Stomach smooth muscle (tissue), 2 donors: ENCODE data around the gene GALNT9.
"Not testable (repeated sequence)": the region's sequence is repeated elsewhere in the genome, so short reads cannot be mapped to it uniquely, and the experiment has no call there.

ENCODE experiments used
- H3K27ac ChIP-seq: one replicate; pipeline ENCODE4 v1.7.0; 2013; ENCODE audit warnings: mild to moderate bottlenecking, low read length, inconsistent platforms
- H3K27me3 ChIP-seq, 2 donors: one replicate each; pipeline ENCODE4 v1.7.0; 2013; ENCODE audit warnings: low read length in 2 of 2; ENCODE audit not compliant: insufficient read depth in 2 of 2, control insufficient read depth in 1 of 2
- H3K36me3 ChIP-seq, 2 donors: one replicate each; pipeline ENCODE4 v1.7.0; 2013; ENCODE audit warnings: low read length in 2 of 2; ENCODE audit not compliant: control insufficient read depth in 2 of 2, insufficient read depth in 2 of 2
- H3K4me1 ChIP-seq: one replicate; pipeline ENCODE4 v1.7.0; 2013; ENCODE audit warnings: low read length; ENCODE audit not compliant: control insufficient read depth, insufficient read depth
- H3K4me3 ChIP-seq, 2 donors: one replicate each; pipeline ENCODE4 v1.7.0; 2013; ENCODE audit warnings: low read length in 2 of 2
- H3K9ac ChIP-seq, 2 donors: one replicate each; pipeline ENCODE4 v1.7.0; 2013; ENCODE audit warnings: low read length in 2 of 2, mild to moderate bottlenecking in 1 of 2
- H3K9me3 ChIP-seq, 2 donors: one replicate each; pipeline ENCODE4 v1.7.0; 2013; ENCODE audit warnings: low read length in 2 of 2; ENCODE audit not compliant: control insufficient read depth in 2 of 2
- donor health status: healthy.
- donor health status: Pancreatic carcinoma.

The GALNT9 gene

GRCh38 chr12:132245521-132246101, 83.8 kb downstream of the GALNT9 start:
- no peak overlapping the region for H3K4me3 ChIP-seq

GRCh38 chr12:132244724-132245295, 84.6 kb downstream of the GALNT9 start:
- no peak overlapping the region for H3K27ac ChIP-seq
- H3K4me1 ChIP-seq = no peaks in the 10 kb centered on the region
- no peaks in the 10 kb centered on the region for H3K36me3 ChIP-seq
- H3K9me3 ChIP-seq = no peaks in the 10 kb centered on the region
- H3K27me3 ChIP-seq = peaks cover 6 to 9% of the 10 kb centered on the region in 2 donors
- no peak overlapping the region for H3K4me3 ChIP-seq
- H3K9ac ChIP-seq = no peak overlapping the region

More at GRCh38 chr12:132245521-132246101, 83.8 kb downstream of the GALNT9 start:
- no peaks in the 10 kb centered on the region for H3K4me1 ChIP-seq
- H3K27me3 ChIP-seq = peaks cover 0 to 9% of the 10 kb centered on the region in 2 donors
- no peaks in the 10 kb centered on the region for H3K9me3 ChIP-seq
- no peak overlapping the region for H3K27ac ChIP-seq
- no peak overlapping the region for H3K9ac ChIP-seq
- H3K36me3 ChIP-seq = no peaks in the 10 kb centered on the region

- no peaks in the 10 kb centered on the region for H3K4me1 ChIP-seq
- H3K27ac ChIP-seq = no peak overlapping the region
- H3K27me3 ChIP-seq = peaks cover 7 to 8% of the 10 kb centered on the region in 2 donors
- H3K36me3 ChIP-seq = no peaks in the 10 kb centered on the region
- H3K9ac ChIP-seq = no peak overlapping the region
- H3K9me3 ChIP-seq = no peaks in the 10 kb centered on the region
- H3K4me3 ChIP-seq = no peak overlapping the region
Observed at GRCh38 chr12:132243596-132244310, 85.6 kb downstream of the GALNT9 start.

GRCh38 chr12:132243171-132243570, 86.2 kb downstream of the GALNT9 start:
- not testable (repeated sequence) for H3K27me3 ChIP-seq, H3K9me3 ChIP-seq, H3K4me1 ChIP-seq, H3K36me3 ChIP-seq, H3K4me3 ChIP-seq, H3K27ac ChIP-seq, H3K9ac ChIP-seq

GRCh38 chr12:132240669-132241007, 88.8 kb downstream of the GALNT9 start:
- not testable (repeated sequence) for H3K9me3 ChIP-seq, H3K27me3 ChIP-seq, H3K4me3 ChIP-seq, H3K9ac ChIP-seq, H3K36me3 ChIP-seq, H3K27ac ChIP-seq, H3K4me1 ChIP-seq

- H3K9me3 ChIP-seq = no peaks in the 10 kb centered on the region
- no peaks in the 10 kb centered on the region for H3K4me1 ChIP-seq
- peaks cover 7 to 8% of the 10 kb centered on the region in 2 donors for H3K27me3 ChIP-seq
- no peaks in the 10 kb centered on the region for H3K36me3 ChIP-seq
- no peak overlapping the region for H3K9ac ChIP-seq
- no peak overlapping the region for H3K4me3 ChIP-seq
- no peak overlapping the region for H3K27ac ChIP-seq
Observed at GRCh38 chr12:132239796-132240668, 89.4 kb downstream of the GALNT9 start.

- H3K27me3 ChIP-seq = peaks cover 7 to 8% of the 10 kb centered on the region in 2 donors
- H3K4me3 ChIP-seq = no peak overlapping the region
- no peak overlapping the region for H3K9ac ChIP-seq
- H3K27ac ChIP-seq = no peak overlapping the region
- no peaks in the 10 kb centered on the region for H3K36me3 ChIP-seq
- no peaks in the 10 kb centered on the region for H3K4me1 ChIP-seq
- H3K9me3 ChIP-seq = no peaks in the 10 kb centered on the region
Observed at GRCh38 chr12:132239392-132239791, 90.0 kb downstream of the GALNT9 start.

- Histone ChIP-seq H3K27ac (no peak overlapping the region), H3K27me3 (peaks cover 7 to 8% of the 10 kb centered on the region in 2 donors), H3K4me3 (no peak overlapping the region), H3K9me3 (no peaks in the 10 kb centered on the region), H3K4me1 (no peaks in the 10 kb centered on the region), H3K36me3 (no peaks in the 10 kb centered on the region), H3K9ac (no peak overlapping the region)
Observed at GRCh38 chr12:132238884-132239283, 90.5 kb downstream of the GALNT9 start.

GRCh38 chr12:132238488-132238854, 90.9 kb downstream of the GALNT9 start:
- Histone ChIP-seq H3K9ac (no peak overlapping the region), H3K9me3 (no peaks in the 10 kb centered on the region), H3K27ac (no peak overlapping the region), H3K27me3 (peaks cover 3 to 8% of the 10 kb centered on the region in 2 donors), H3K4me3 (no peak overlapping the region), H3K4me1 (no peaks in the 10 kb centered on the region), H3K36me3 (no peaks in the 10 kb centered on the region)

- H3K4me3 ChIP-seq = no peak overlapping the region
- no peaks in the 10 kb centered on the region for H3K4me1 ChIP-seq
- no peak overlapping the region for H3K27ac ChIP-seq
- H3K9me3 ChIP-seq = no peaks in the 10 kb centered on the region
- H3K27me3 ChIP-seq = peaks cover 2 to 8% of the 10 kb centered on the region in 2 donors
- no peak overlapping the region for H3K9ac ChIP-seq
- H3K36me3 ChIP-seq = no peaks in the 10 kb centered on the region
Observed at GRCh38 chr12:132237772-132238487, 91.5 kb downstream of the GALNT9 start.
